Breast epithelium (tissue), 4 donors: ENCODE measurements around the gene PPP4R1. TPM values are rescaled to one million over a fixed set of nuclear protein-coding genes. Genes with fewer than 3 reads are reported as not detected.

Experiments
- DNase-seq, 2 donors: peaks; one replicate each; pipeline ENCODE4 v3.0.0-alpha.2; 2019; ENCODE audit warnings: low spot score in 2 of 2
- H3K27ac ChIP-seq, 2 donors: fragments of 200-600 bp; sonication (generic) in 1 of 2; one replicate each; pipeline ENCODE4 v1.5.1; 2016 to 2019; ENCODE audit warnings: mild to moderate bottlenecking in 1 of 2
- H3K27me3 ChIP-seq, 2 donors: fragments of 200-600 bp; sonication (generic) in 1 of 2; one replicate each; pipeline versions ENCODE4 v1.5.1 to v1.6.0; 2017 to 2019; ENCODE audit warnings: control low read depth in 1 of 2, mild to moderate bottlenecking in 1 of 2
- H3K36me3 ChIP-seq: fragments of 200-600 bp; one replicate; pipeline ENCODE4 v1.5.1; 2019
- H3K4me1 ChIP-seq, 2 donors: fragments of 200-600 bp; sonication (generic); one replicate each; pipeline ENCODE4 v1.5.1; 2016 to 2019; ENCODE audit warnings: control low read depth in 1 of 2
- H3K4me3 ChIP-seq, 3 donors: fragments of 200-600 bp; sonication (generic); 1 replicate in 2 of 3; 2 replicates in 1 of 3; pipeline ENCODE4 v1.5.1; 2016 to 2019; ENCODE audit warnings: mild to moderate bottlenecking in 3 of 3, moderate library complexity in 2 of 3
- H3K9me3 ChIP-seq, 2 donors: fragments of 200-600 bp; sonication (generic) in 1 of 2; one replicate each; pipeline ENCODE4 v1.5.1; 2016 to 2019; ENCODE audit warnings: control low read depth in 1 of 2
- POLR2A ChIP-seq: fragments of 450-650 bp; IDR thresholded peaks from one replicate; pipeline ENCODE4 v1.6.1; 2016; ENCODE audit warnings: antibody characterized with exemption, mild to moderate bottlenecking, moderate library complexity
- POLR2AphosphoS5 ChIP-seq, 3 donors: sonication (generic); formaldehyde crosslinking; IDR thresholded peaks; one replicate each; pipeline ENCODE4 v1.6.1; 2017; ENCODE audit warnings: antibody characterized with exemption in 3 of 3
- intact Hi-C: fragments of 100-400 bp; cut with DNase I; formaldehyde crosslinking; loops from one replicate; pipeline ENCODE4 v1.15.1; 2023; ENCODE audit warnings: low total_unique reads
- total RNA-seq, 3 donors: library from RNA; depleted of rRNA; stranded (reverse); fragments of >200 nt; gene quantifications; one replicate each; pipeline ENCODE4 v1.1.0, GENCODE V29; 2016
- TF ChIP-seq, protein P1 (sequence below), 3 donors: fragments of 450-650 bp; IDR thresholded peaks; one replicate each; pipeline ENCODE4 v1.5.1; 2016 to 2017; ENCODE audit warnings: antibody characterized with exemption in 3 of 3, mild to moderate bottlenecking in 3 of 3, moderate library complexity in 3 of 3

PPP4R1 gene
- total RNA-seq, 3 donors from 2014 or later = 66.7 to 139 (median 93.4) TPM

DNA sequence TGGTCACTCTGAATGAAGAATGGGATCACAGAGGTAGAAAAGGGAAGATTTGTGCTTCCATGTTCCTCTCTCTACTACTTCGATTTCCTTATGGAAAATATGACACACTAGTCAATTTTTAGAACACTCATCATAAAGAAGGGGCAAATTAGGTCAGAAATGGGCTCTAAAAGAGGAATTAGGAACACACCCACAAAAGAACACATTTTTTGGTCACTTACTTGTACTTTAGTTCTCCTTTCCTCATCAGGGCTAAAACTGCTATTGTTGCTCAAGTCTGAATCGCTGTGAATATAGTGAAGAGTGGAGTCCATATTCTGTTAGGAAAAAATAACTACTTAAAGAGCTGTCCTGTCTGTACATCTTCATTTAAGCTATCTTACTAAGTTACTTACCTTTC lies 52.6 kb downstream of the PPP4R1 start:
- H3K36me3 ChIP-seq = peaks cover 3% of the 10 kb centered on the region

DNA sequence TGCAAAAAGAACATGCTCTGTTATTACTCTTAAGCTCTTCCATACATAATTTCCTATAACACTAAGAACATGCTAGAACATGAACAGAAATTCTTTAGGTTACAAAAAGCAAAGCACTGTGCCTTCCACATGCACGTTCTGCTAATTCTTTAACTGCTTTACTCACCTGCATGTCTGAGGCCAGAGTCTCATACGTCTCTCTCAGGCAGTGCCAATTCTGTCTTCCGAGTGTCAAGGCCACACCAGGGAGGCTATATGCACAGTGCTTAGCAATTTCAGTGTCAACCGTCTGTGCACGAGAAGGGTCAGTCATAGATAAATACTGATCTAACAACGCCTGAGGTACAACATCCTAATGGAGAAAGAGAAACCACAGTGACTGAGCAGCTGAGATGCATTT lies 55.1 kb downstream of the PPP4R1 start:
- Histone ChIP-seq H3K36me3 (peaks cover 5% of the 10 kb centered on the region), H3K4me1 (no peaks in the 10 kb centered on the region), H3K4me3 (no peak overlapping the region), H3K27ac (no peak overlapping the region), H3K27me3 (no peaks in the 10 kb centered on the region), H3K9me3 (no peaks in the 10 kb centered on the region)
- TF ChIP-seq, protein P1, sequence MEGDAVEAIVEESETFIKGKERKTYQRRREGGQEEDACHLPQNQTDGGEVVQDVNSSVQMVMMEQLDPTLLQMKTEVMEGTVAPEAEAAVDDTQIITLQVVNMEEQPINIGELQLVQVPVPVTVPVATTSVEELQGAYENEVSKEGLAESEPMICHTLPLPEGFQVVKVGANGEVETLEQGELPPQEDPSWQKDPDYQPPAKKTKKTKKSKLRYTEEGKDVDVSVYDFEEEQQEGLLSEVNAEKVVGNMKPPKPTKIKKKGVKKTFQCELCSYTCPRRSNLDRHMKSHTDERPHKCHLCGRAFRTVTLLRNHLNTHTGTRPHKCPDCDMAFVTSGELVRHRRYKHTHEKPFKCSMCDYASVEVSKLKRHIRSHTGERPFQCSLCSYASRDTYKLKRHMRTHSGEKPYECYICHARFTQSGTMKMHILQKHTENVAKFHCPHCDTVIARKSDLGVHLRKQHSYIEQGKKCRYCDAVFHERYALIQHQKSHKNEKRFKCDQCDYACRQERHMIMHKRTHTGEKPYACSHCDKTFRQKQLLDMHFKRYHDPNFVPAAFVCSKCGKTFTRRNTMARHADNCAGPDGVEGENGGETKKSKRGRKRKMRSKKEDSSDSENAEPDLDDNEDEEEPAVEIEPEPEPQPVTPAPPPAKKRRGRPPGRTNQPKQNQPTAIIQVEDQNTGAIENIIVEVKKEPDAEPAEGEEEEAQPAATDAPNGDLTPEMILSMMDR (IDR thresholded peaks at IDR 0.05) = no peak
- no peak for TF ChIP-seq POLR2A
- TF ChIP-seq POLR2AphosphoS5 (IDR thresholded peaks at IDR 0.05) = no peak
- DNase-seq = no peak
- intact Hi-C loops = no loop called here

More for the DNA sequence above, 52.6 kb downstream of the PPP4R1 start:
- TF ChIP-seq POLR2A (no peak), POLR2AphosphoS5 (IDR thresholded peaks at IDR 0.05) (no peak)
- TF ChIP-seq, protein P1 (IDR thresholded peaks at IDR 0.05) = no peak
- no peak overlapping the region for H3K27ac ChIP-seq
- DNase-seq = no peak
- no peaks in the 10 kb centered on the region for H3K27me3 ChIP-seq
- H3K9me3 ChIP-seq = no peaks in the 10 kb centered on the region
- H3K4me3 ChIP-seq = no peak overlapping the region
- intact Hi-C loops = no loop called here
- no peaks in the 10 kb centered on the region for H3K4me1 ChIP-seq

DNA sequence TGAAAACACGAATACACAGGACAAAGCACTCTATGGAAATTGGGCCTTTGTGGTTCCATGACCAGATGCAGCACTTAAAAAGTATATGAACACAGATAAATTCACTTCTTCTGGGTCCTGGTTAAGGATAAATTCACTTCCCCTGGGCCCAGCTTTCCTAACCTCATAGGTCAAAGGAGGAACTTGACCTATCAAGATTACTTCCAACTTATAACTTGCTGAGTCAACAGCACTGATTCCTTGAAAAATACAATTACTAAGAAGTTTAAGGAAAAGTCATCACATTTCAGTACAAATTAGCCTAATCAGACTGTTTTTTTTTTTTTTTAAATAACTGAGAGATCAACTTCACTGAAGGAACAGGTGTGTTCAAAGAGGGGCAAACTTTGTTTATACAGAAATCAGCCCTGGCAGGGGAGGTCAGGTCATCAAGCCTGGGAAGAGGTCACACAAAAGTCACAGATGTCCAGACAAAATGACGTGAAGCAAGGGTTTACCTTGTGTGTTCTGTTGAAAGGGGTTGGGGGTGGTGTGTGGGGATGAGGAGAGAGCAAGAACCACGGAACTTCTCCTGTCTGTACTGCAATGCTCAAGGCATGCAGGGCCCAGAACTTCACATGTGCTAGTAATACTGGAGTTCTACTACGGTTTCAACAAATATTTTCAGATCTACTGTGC lies 55.8 kb downstream of the PPP4R1 start:
- Histone ChIP-seq H3K27me3 (no peaks in the 10 kb centered on the region), H3K4me3 (no peak overlapping the region), H3K27ac (no peak overlapping the region), H3K36me3 (peaks cover 5% of the 10 kb centered on the region), H3K9me3 (no peaks in the 10 kb centered on the region), H3K4me1 (no peaks in the 10 kb centered on the region)
- TF ChIP-seq, protein P1 (IDR thresholded peaks at IDR 0.05) = no peak
- TF ChIP-seq POLR2A (no peak), POLR2AphosphoS5 (IDR thresholded peaks at IDR 0.05) (no peak)
- no peak for DNase-seq
- intact Hi-C loops = no loop called here

DNA sequence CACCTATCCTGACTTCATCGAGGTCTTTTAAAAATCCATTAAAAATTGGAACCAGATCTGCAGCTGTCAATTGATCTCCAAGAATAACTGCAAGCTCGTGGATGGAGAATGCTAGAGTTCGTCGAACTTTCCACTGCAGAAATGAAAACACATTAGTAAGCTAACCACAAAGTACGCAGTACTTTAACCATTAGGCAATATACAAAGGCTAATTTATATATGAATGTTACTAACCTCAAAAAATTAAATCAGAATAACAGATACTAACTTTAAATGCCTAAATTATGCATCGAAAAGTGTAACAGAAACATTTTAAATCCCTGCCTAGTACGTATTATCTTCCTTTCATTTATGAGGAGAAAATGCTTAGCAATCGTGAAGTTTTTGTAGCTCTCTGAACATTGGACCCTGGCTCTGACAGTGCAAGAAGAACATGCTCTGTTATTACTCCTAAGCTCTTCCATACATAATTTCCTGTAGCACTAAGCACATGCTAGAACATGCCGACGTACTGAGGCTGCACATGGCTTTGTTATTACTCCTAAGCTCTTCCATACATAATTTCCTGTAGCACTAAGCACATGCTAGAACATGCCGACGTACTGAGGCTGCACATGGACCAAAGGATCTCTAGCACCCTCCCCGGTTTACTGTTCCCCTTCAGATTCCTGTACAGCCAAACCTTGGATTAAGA lies 57.0 kb downstream of the PPP4R1 start:
- no peaks in the 10 kb centered on the region for H3K27me3 ChIP-seq
- no peak overlapping the region for H3K27ac ChIP-seq
- TF ChIP-seq POLR2AphosphoS5 (IDR thresholded peaks at IDR 0.05) = no peak
- TF ChIP-seq, protein P1 (IDR thresholded peaks at IDR 0.05) = no peak
- TF ChIP-seq POLR2A = no peak
- no peaks in the 10 kb centered on the region for H3K4me1 ChIP-seq
- no peaks in the 10 kb centered on the region for H3K9me3 ChIP-seq
- intact Hi-C loops = no loop called here
- DNase-seq = no peak
- no peak overlapping the region for H3K4me3 ChIP-seq
- peaks cover 5% of the 10 kb centered on the region for H3K36me3 ChIP-seq

DNA sequence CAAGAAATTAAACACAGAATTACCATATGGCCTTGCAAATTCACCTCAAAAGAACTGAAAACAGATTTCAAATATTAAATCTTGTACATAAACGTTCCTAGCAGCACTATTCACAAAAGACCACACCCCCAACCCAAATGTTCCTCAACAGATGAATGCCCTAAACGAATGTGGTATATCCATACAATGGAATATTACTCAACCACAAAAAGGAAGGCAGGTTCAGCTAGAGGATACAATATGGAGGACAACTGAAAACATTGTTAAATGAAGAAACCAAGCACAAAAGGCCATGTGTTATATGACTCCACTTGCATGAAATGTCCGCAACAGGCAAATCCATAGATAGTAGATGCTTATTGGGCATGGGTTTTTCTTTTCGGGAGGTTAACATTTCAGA lies 61.7 kb downstream of the PPP4R1 start:
- Histone ChIP-seq H3K27ac (no peak overlapping the region), H3K4me3 (no peak overlapping the region), H3K9me3 (no peaks in the 10 kb centered on the region), H3K4me1 (no peaks in the 10 kb centered on the region), H3K36me3 (peaks cover 5% of the 10 kb centered on the region), H3K27me3 (no peaks in the 10 kb centered on the region)
- no peak for TF ChIP-seq POLR2AphosphoS5 (IDR thresholded peaks at IDR 0.05)
- TF ChIP-seq, protein P1 (IDR thresholded peaks at IDR 0.05) = no peak
- no peak for TF ChIP-seq POLR2A
- intact Hi-C loops = no loop called here
- no peak for DNase-seq
